Stomach (tissue), 4 donors: ENCODE measurements around the gene POLR1H.

Experiments used
- CTCF ChIP-seq, 7 experiments: fragments of 450-650 bp in 4 of 7; fragments of 200-600 bp in 3 of 7; sonication (generic) in 3 of 7; IDR thresholded peaks; one replicate each; pipeline ENCODE4 v1.5.1; 2016 to 2019; ENCODE audit warnings: antibody characterized with exemption in 7 of 7, control low read depth in 2 of 7, mild to moderate bottlenecking in 1 of 7
- EP300 ChIP-seq: sonication (generic); formaldehyde crosslinking; IDR thresholded peaks from one replicate; pipeline ENCODE4 v1.6.1; 2017; ENCODE audit warnings: antibody characterized with exemption
- POLR2A ChIP-seq, 4 donors: fragments of 450-650 bp; IDR thresholded peaks; one replicate each; pipeline ENCODE4 v1.6.1; 2016; ENCODE audit warnings: antibody characterized with exemption in 4 of 4, control low read depth in 2 of 4, mild to moderate bottlenecking in 1 of 4, moderate library complexity in 1 of 4

GRCh38 chr6:30092852-30093543 is 31.9 kb downstream of the POLR1H start:
- TF ChIP-seq EP300 (no peak), POLR2A (IDR thresholded peaks at IDR 0.05) (no peak), CTCF (IDR thresholded peaks at IDR 0.05) (no peak)
